Measurements from ENCODE around the gene MCC. TPM values are rescaled to one million over a fixed set of nuclear protein-coding genes. Genes with fewer than 3 reads are reported as not detected.

The MCC gene
- total and polyA plus RNA-seq, 2 of the 4 experiments (the other 2 are of a cell fraction), result 5.0 to 20.6 TPM

GRCh38 chr5:113381791-113382190, 106.5 kb downstream of the MCC start:
- H4K20me1 ChIP-seq (ENCODE audit: insufficient read depth, low read length), result no peaks in the 10 kb centered on the region
- no peaks in the 10 kb centered on the region for H3K9me1 ChIP-seq (ENCODE audit: insufficient read depth, low read length)
- TF ChIP-seq RAD21 (IDR thresholded peaks at IDR 0.05; ENCODE audit: low read length), result no peak
- no peak for TF ChIP-seq SMC3 (IDR thresholded peaks at IDR 0.05; ENCODE audit: low read depth, low read length)
- no peak for TF ChIP-seq FOS (IDR thresholded peaks at IDR 0.05; ENCODE audit: low read depth, low read length)
- no peak for TF ChIP-seq RCOR1 (IDR thresholded peaks at IDR 0.05; ENCODE audit: insufficient replicate concordance, low read length)
- TF ChIP-seq CTCF (conservative IDR thresholded peaks at IDR 0.05; ENCODE audit: low read depth, low read length), result no peak
- TF ChIP-seq NFE2L2 (IDR thresholded peaks at IDR 0.05; ENCODE audit: low read depth, low read length), result no peak
- no peak for TF ChIP-seq USF2 (IDR thresholded peaks at IDR 0.05; ENCODE audit: low read depth, low read length)
- no peak for TF ChIP-seq CHD1 (IDR thresholded peaks at IDR 0.05; ENCODE audit: low read depth, low read length)
- TF ChIP-seq CEBPB (IDR thresholded peaks at IDR 0.05; ENCODE audit: low read depth, low read length), result no peak
- no peak for TF ChIP-seq POLR2A (IDR thresholded peaks at IDR 0.05; ENCODE audit: low read depth, low read length)
- no peak for TF ChIP-seq MAZ (IDR thresholded peaks at IDR 0.05; ENCODE audit: borderline replicate concordance, low read depth, low read length)
- no peak for TF ChIP-seq ELK1 (IDR thresholded peaks at IDR 0.05; ENCODE audit: borderline replicate concordance, low read depth, low read length)
- no peak for TF ChIP-seq MXI1 (IDR thresholded peaks at IDR 0.05; ENCODE audit: borderline replicate concordance, low read depth, low read length)
- no peak for TF ChIP-seq RFX5 (IDR thresholded peaks at IDR 0.05; ENCODE audit: low read depth, low read length)
- TF ChIP-seq BHLHE40 (IDR thresholded peaks at IDR 0.05; ENCODE audit: low read depth, low read length), result no peak
- TF ChIP-seq MAFK (IDR thresholded peaks at IDR 0.05; ENCODE audit: low read depth, low read length), result no peak
- peak overlapping the region; percentile 23 for H2BK120ac ChIP-seq (ENCODE audit: low read depth, low read length)
- 0 out of 3 replicates have a peak overlapping the region, but pooled peaks have one; percentile 3 for H2BK15ac ChIP-seq (ENCODE audit: low read depth, low read length)
- CTCF ChIA-PET, result no interaction called here
- H3K36me3 ChIP-seq (ENCODE audit: control insufficient read depth, insufficient read depth, low read length), result peaks cover 3% of the 10 kb centered on the region; the same call in 1 of the 2 replicates
- no peaks in the 10 kb centered on the region for H3K9me3 ChIP-seq (ENCODE audit: control insufficient read depth, insufficient read depth, low read length)
- H3K4me2 ChIP-seq (ENCODE audit: low read depth, low read length), result no peak overlapping the region
- H3K23ac ChIP-seq (ENCODE audit: low read depth, low read length), result no peak overlapping the region; the same call in 1 of the 2 replicates
- H2BK20ac ChIP-seq (ENCODE audit: low read depth, low read length), result no peak overlapping the region; the same call in 1 of the 2 replicates
- no peak overlapping the region for H2AK9ac ChIP-seq (replicated peaks; ENCODE audit: low read depth, low read length, poor library complexity)
- POLR2A ChIA-PET (ENCODE audit: unreplicated experiment), result no interaction called here
- H3K27ac ChIP-seq (ENCODE audit: insufficient read depth, low read length), result peak overlapping the region; percentile 5; the same call in 1 of the 2 replicates
- peak overlapping the region; percentile 89 for H3K18ac ChIP-seq (ENCODE audit: low read depth, low read length)
- H3K4ac ChIP-seq (ENCODE audit: low read depth, low read length), result peak overlapping the region; percentile 42; the same call in 1 of the 2 replicates
- ATAC-seq (ENCODE audit: low read depth), result peak; percentile 44
- no peak overlapping the region for H2BK5ac ChIP-seq (ENCODE audit: low read depth, low read length, poor library complexity, severe bottlenecking)
- no peak overlapping the region for H3K4me3 ChIP-seq (ENCODE audit: insufficient read depth, low read depth, low read length)
- BruUV-seq (replicated peaks), result no TSS peak
- H4K8ac ChIP-seq (ENCODE audit: low read depth in 2 of 2, low read length in 2 of 2), result peak overlapping the region in 1 of 2 experiments; percentile 11; a peak in 1 of 4 replicates
- no peaks in the 10 kb centered on the region for H3K27me3 ChIP-seq (ENCODE audit: control insufficient read depth, insufficient read depth, low read length)
- no peak overlapping the region for H3K9ac ChIP-seq (ENCODE audit: low read depth, low read length)
- no peak overlapping the region for H3K14ac ChIP-seq (replicated peaks; ENCODE audit: low read depth, low read length)
- H3K56ac ChIP-seq (ENCODE audit: extremely low read depth, insufficient read depth, low read length), result no peak overlapping the region
- dilution Hi-C loops (cut with HindIII; ENCODE audit: low sequenced_read_pairs, unreplicated experiment), result no loop called here
- no peak overlapping the region for H2AFZ ChIP-seq (replicated peaks; ENCODE audit: low read length, poor library complexity)
- H4K91ac ChIP-seq (ENCODE audit: insufficient read depth, low read depth, low read length), result peak overlapping the region; percentile 50
- no peaks in the 10 kb centered on the region for H3K79me1 ChIP-seq (ENCODE audit: low read depth in 1 of 2, low read length in 2 of 2)
- no peak overlapping the region; the same call in 1 of the 2 replicates for H4K5ac ChIP-seq (ENCODE audit: low read depth, low read length)
- in situ Hi-C loops (cut with MboI; ENCODE audit: low sequenced_read_pairs), result loop anchor here (5.0 kb wide), 1 partner anchor 121 kb away; no protein-coding TSS in a partner anchor
- intact Hi-C loops (cut with micrococcal nuclease), result loop anchor here (2.0 kb wide), 1 partner anchor 107 kb away; the partner anchor contains the start of gene MCC
- no peak for DNase-seq
- peaks cover 16% of the 10 kb centered on the region for H3K4me1 ChIP-seq (ENCODE audit: control insufficient read depth, insufficient read depth, low read length)
- no peak overlapping the region; the same call in 1 of the 2 replicates for H2AK5ac ChIP-seq (ENCODE audit: low read depth, low read length)
